IPS-NIHi7 (cell line): ENCODE results near the gene CLEC6A.
"Not testable (repeated sequence)": the region's sequence is repeated elsewhere in the genome, so short reads cannot be mapped to it uniquely, and the experiment has no call there.

ENCODE experiments used
- DNase-seq: peaks from one replicate; pipeline ENCODE4 v3.0.0; 2012; ENCODE audit warnings: mixed read lengths; ENCODE audit errors: extremely low spot score

Gene CLEC6A

DNA sequence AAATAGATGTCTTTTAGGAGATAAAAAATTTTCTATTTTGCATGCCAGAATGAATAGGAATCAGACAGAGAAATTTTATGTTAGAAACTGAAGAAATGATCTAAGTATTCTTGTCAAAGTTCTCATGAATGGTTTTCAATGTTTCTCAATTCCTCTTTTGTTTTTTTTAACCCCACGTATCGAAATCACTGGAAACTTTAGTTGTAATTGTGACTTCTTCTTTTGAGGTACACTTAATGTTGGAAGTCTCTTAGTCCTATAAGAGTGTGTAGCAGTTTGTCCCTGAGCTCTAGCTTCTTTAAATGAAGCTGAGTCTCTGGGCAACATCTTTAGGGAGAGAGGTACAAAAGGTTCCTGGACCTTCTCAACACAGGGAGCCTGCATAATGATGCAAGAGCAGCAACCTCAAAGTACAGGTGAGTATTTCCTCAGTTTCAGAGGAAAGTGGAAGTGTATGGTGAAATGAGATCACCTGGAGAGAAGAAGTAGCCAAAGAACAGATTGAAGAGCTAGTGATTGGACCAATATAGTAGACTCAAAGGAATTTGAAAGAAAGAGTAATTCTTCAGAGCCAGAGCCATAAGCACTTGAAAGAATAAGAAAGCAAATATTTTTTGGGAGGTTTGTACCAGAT lies at the start of gene CLEC6A:
CLEC6A (plus strand) TSS at position 236 of the 634 bp plus-strand sequence; CDS start at position 386, 150 bp downstream.
- no peak for DNase-seq

DNA sequence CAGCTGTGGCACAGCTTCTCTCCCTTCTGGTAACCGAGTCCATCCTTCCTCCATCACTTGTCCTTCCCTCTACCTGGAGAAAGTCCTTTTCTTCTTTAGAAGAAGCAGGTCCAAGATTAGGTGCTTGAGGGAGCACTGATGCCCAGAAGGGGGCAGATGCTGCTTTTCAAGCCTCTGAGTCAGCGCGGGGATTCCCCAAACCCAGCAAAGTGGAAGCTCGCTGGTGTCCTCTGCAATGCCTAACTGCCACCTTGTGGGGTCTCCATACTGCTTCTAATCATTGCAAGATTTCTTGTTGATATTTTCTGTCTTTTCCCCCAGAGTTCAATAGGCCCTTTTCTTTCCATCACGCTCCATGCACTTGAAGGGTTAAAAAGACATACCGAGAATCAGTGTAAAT lies 36.2 kb upstream of the CLEC6A start:
- DNase-seq, result not testable (repeated sequence)

DNA sequence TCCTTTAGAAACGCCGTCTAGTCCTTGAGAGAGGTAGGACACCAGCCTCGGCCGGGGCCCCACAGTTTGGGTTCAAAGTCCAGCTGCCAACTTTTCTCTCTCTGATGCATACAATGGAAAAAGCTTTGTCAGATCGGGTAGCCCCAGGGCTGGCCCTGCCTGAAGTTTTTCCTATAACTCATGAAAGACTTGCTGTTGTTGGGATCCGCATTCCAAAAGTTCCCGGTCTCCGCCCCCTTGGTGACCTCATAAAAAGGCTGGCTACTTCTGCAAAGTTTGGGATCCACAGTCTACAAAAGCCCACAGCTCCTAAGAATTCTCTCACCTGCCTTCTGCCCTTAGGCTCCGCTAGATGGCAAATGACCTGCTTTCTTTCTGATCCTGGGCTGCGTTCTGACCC lies 35.3 kb upstream of the CLEC6A start:
- no peak for DNase-seq

DNA sequence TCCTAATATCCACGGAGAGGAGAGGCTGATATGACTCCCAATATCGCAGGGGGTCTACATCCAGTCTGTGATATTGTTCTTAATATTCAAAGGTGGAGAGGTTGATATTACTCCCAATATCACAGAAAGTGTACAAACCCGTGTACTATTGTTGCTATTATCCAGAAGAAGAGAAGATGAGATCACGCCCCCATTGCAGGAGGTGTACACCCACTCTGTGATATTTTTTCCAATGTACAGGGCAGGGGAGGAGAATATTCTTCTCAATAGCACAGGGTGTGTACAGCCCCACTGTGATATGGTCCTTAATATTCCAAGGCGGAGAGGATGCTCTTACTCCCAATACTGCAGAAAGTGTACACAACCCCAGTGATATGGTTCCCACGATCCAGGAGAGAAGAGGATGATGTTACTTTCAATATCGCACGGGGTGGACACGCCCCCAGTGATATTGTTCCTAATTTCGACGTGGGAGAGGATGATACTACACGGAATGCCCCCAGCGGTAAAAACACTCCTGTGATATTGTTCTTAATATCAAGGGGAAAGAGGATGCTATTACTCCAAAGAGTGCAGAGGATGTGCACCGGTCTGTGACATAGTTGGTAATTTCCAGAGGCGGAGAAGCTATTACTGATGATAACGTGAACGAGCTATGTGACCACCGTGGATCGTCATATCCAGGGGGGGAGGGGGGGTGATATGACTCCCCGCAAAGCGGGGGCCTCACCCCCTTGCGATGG lies 11.1 kb upstream of the CLEC6A start:
- not testable (repeated sequence) for DNase-seq

DNA sequence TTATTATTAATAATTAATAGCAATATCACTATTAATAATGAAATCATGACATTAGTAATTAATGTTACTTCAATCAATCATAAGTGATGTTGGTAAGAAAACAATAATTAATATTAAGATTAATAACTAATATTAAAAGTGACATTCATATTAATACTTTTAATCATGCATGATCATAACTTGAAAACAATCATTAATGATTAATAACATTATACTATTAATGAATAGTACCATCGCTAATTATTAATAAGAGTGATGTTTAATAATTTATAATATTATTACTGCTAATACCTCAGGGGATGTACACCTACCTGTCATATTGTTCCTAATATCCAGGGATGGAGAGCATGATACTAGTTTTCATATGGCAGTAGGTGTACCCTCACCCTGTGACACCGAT lies 10.0 kb upstream of the CLEC6A start:
- no peak for DNase-seq

DNA sequence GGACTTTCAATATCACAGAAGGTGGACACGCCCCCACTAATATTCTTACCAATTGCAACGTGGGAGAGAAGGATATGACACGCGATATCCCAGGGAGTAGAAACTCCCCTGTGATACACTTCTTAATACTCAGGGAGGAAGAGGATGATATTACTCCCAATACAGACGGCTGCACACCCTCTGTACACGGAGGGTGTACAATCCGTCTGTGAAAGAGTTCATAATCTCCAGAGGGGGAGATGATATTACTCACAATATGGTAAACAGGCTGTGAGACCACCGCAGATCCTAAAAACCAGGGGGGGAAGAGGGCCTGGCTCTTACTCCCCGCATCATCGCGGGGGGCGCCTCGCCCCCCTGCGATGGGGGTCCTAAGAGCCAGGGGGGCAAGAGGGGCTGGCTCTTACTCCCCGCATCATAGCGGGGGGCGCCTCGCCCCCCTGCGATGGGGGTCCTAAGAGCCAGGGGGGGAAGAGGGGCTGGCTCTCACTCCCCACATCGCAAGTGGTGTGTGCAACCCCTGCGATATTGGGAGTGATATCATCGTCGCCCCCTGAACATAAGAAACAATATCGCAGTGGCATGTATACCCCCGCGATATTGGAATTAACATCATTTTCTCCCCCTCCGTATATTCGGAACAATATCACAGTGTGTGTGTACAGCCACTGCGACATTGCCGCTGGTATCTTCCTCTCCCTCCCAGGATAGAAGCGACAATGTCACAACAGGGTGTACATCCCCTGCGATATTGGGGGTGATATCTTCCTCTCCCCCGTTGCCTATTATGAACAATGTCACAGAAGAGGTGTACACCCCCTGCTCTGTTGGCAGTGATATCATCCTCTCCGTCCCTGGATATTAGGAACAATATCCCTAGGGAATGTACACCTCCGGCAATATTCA lies 8.9 kb upstream of the CLEC6A start:
- no peak for DNase-seq

DNA sequence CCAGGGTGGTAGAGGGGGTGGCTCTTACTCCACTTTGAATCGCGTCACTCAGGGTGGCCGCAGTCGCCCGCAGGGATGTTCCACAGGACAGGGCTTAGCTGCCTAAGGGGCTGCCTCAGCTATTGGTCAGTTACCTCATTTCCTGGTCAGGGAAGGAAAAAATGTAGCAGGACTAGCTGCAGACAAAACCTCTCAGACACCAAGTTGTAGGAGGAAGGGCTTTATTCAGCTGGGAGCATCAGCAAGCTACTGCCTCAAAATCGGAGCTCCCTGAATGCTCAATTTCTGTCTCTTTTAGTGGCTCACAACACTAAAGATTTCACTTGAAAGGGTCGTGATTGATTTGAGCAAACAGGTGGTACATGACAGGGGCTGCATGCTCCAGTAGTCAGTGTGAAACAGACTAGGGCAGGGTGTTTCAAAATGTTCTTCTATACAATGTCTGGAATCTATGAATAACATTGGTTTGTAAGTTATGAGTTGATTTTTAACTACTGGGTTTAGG lies 6.4 kb upstream of the CLEC6A start:
- DNase-seq, result peak; percentile 10

GRCh38 chr12:8452036-8452435 lies 3.7 kb upstream of the CLEC6A start:
- no peak for DNase-seq

DNA sequence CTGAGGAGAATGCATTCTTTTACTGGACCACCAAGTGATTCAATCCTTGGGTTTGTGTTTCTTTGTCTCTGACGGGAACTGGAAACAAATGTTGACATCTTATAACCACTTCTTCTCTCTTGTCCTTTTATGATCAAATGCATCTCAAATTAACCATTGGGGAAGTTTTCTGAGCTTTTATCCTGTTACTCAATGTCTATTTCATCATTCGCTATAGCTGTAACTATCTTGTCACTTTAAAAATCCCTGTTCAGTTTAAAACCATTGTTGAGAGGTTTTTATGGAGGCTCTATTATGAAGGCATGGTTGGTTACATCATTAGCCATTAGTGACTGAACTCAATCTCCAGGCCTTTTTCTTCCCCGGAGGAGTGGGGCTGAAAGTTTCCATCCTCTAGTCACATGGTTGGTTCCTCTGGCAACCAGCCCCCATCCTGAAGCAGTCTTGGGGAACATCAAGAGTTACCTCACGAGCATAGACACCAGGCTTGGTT lies 2.7 kb upstream of the CLEC6A start:
- DNase-seq, result no peak

GRCh38 chr12:8453796-8454195 lies 2.0 kb upstream of the CLEC6A start:
- DNase-seq, result no peak

GRCh38 chr12:8455271-8455670 lies 491 bp upstream of the CLEC6A start:
- DNase-seq, result no peak

GRCh38 chr12:8461426-8461825 lies 5.7 kb downstream of the CLEC6A start:
- no peak for DNase-seq

- no peak for DNase-seq
Observed at GRCh38 chr12:8465301-8465996, 9.7 kb downstream of the CLEC6A start.

DNA sequence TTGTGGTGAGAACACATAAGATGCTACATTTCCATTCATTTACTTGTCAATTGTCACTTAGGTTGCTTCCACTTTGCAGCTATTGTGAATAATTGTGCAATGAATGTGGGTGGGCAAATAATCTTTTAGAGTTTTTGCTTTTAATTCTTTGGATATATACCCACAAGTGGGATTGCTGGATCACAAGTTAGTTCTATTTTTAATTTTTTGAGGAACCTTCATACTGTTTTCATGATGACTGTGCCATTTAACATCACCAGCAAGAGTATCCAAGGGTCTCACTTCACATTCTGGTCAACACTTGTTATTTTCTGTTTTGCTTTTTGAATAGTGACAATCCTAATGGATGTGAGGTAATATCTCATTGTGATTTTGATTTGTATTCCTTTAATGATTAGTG lies 10.5 kb downstream of the CLEC6A start:
- no peak for DNase-seq

- no peak for DNase-seq
Observed at GRCh38 chr12:8471090-8471489, 15.3 kb downstream of the CLEC6A start.

- no peak for DNase-seq
Observed at GRCh38 chr12:8475508-8476203, 19.9 kb downstream of the CLEC6A start.

- no peak for DNase-seq
Observed at GRCh38 chr12:8482571-8483061, 26.9 kb downstream of the CLEC6A start.

DNA sequence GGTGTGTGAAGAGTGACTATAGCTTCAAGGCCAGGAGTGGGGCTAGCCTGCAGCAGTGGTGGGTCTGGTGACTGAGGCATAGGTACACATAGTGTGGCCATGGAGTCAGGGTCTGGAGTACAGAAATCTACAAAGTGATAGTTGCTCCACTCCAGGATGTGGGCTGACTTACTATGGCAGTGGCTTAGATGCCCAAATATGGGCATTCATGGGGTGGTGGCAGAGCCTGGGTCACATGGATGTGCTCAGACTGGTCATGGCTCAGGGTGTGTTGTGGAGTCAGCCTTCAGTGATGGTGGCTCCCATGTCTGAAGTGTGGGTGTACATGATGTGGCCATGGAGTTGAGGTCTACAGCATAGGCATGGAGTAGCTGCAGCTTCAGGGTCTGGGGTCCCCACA lies 27.3 kb downstream of the CLEC6A start:
- DNase-seq, result no peak

DNA sequence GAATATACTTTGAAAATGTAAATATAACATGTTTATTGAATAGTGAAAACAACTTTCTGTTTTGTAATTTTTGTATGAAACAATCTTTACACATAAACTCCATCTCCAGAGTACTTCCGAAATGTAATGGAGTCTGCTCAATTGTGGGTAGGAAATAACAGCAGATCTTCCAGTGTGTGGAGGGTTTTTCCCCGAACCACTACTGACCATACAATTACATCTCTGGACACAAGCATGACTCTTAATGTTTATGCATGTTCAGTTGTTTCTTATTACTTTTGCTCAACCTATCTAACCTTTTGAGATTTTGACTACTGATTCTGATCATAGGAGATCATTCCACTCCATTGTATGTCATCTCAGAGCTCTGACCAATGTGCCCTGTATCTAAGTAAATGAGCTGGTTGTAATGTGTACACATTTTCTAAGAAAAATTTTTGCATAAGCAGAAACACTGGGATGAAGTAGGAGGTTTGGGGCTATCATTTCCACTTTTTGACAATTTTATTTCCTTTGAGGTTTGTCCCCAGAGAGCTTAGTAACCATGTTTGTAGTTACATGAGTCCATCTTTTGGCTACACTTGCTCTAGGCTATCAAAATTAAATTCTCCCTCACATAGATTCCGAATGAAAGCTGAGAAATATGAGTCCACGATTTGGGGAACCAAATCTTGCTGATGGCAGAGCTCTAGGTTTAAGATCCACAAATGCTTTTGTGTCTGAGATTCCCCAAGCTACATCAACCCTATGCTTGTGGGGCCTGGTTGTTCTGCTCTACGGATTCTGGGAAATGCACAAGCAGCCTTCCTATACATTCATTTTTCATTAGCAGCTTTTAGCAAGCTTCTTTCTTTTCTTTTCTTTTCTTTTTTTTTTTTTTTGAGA lies 36.1 kb downstream of the CLEC6A start:
- no peak for DNase-seq

GRCh38 chr12:8493084-8493483 lies 37.3 kb downstream of the CLEC6A start:
- DNase-seq, result no peak
